HG02678 (cell line): Measurements from ENCODE around the gene CLDN19.
"Not testable (repeated sequence)": the region's sequence is repeated elsewhere in the genome, so short reads cannot be mapped to it uniquely, and the experiment has no call there.

Experiments
- ATAC-seq: cut with Tn5 transposase; IDR thresholded peaks from one replicate; pipeline ENCODE4 v1.9.1; 2021; ENCODE audit warnings: mild to moderate bottlenecking, moderate library complexity; ENCODE audit not compliant: unreplicated experiment

The CLDN19 gene

DNA sequence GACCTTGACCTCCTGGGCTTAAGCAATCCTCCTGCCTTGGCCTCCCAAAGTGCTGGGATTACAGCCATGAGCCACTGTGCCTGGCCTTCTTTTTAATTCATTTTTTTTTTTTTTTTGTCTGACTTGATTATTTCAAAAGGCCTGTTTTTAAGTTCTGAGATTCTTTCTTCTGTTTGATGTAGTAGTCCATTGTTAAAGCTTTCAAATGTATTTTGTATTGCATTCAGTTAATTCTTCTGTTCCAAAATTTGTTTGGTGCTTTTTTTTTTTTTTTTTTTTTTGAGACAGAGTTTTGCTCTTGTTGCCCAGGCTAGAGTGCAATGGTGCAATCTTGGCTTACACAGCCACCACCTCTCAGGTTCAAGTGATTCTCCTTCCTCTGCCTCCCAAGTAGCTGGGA lies 25.6 kb downstream of the CLDN19 start:
- not testable (repeated sequence) for ATAC-seq

GRCh38 chr1:42713293-42713692 lies 26.7 kb downstream of the CLDN19 start:
- no peak for ATAC-seq

DNA sequence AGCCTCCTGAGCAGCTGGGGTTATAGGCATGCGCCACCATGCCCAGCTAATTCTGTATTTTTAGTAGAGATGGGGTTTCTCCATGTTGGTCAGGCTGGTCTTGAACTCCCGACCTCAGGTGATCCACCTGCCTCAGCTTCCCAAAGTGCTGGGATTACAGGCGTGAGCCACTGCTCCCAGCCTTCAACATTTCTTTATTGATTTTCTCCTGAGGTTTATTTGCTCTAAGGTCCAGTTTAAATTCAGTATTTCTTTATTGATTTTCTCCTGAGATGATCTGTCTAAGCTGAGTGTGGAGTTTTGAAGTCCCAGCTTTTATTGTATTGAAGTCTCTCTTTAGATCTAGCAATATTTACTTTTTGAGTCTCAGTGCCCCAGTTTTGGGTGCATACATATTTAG lies 27.2 kb downstream of the CLDN19 start:
- not testable (repeated sequence) for ATAC-seq

GRCh38 chr1:42703888-42704464 lies 36.1 kb downstream of the CLDN19 start:
- ATAC-seq, result no peak

DNA sequence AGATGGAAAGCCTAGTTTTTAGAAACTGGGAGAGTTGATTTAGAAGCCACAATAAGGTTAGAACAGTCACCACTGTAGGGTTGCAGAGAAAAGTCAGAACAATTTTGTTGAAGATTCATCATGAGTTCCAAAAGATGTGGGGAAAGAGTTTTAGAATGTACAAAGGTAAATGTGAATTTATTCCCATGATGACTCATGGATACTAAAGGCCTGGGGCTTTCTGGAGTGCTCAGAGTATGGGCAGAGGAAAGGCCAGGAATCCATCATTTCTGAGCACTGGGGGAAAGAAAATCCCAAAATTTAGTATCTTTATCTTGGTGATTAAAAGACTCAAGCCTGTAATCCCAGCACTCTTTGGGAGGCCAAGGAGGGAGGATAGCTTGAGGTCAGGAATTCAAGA lies 40.0 kb downstream of the CLDN19 start:
- no peak for ATAC-seq

- no peak for ATAC-seq
These were observed 41.8 kb downstream of the CLDN19 start for GRCh38 chr1:42698081-42698813.

- no peak for ATAC-seq
These were observed 47.1 kb downstream of the CLDN19 start for GRCh38 chr1:42692911-42693310.

DNA sequence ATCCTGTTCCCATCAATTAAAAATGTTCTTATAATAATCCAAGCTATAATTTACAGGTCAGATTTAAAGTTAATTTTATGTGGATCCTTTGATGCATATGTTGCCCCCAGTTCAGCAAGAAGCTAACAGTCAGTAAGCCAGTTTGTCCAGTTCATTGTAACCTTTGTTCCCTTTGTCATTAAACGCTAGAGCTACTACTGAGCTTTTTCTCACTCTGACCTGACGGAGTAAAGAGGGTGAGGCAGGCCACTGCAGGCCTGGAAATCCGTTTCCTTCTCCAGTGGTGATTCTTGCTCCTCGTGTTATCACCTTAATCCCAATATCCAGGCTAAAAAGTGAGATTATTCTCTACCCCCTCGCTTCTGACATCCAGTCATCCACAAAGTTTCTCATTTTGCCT lies 47.6 kb downstream of the CLDN19 start:
- no peak for ATAC-seq

DNA sequence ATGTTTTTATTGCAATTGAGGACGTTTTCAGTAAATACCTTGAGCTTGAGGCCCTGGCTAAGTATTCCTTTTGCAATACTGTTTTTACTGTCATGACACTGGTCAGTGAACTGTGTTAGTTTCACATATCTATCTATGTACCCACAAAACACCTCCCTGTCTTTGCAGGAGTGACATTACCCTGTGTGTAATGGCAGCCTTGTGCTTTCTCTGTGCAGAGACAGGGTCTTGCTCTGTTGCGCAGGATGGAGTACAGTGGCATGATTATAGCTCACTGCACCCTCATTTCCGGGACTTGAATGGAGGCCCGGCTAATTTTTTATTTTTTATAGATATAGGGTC lies 48.9 kb downstream of the CLDN19 start:
- ATAC-seq, result no peak

DNA sequence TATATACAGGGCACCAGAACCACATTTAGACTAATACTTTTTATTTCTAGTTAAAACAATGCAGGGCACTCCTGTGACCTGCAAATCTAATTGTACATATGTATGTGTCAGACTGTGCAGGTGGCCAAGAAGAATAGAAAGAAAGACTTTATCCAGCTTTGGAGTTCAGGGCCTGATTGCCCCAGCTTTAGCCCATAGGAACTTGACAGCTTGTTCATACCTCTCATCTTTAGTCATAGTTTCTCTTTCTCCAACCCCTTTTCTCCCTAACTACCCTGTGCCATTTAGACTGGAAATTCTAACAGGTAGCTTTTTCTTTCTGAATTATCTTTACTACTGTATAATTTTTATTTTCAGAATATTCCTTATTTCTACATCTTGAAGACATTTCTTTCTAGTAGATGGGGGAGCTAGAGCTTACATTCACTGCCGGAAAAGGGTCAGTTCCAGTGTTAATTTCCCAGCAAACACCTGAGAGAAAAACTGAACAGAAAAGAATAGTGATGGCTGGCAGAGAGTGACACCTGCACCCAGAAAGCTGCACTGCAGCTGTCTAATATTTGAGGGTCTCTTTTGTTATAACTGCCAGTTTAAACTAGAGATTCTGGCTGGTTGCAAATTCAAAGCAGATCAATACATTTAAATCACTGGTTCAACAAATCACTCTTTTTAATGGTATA lies 49.4 kb downstream of the CLDN19 start:
- no peak for ATAC-seq

DNA sequence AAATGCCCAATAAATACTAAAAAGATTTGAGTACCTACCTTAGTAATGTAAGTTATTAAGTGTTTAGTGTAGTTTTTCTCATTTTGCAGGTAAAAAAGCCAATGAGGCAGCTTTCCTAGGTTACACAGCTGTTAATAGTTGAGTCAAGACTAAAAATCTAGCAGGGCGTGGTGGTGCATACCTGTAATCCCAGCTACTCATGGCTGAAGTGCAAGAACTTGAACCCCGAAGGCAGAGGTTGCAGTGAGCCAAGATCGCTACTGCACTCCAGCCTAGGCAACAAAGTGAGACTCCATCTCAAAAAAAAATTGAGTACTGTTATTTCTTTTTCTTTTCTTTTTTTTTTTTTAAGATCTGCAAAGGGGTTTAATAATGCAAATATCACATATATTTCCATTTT lies 50.1 kb downstream of the CLDN19 start:
- ATAC-seq, result no peak

DNA sequence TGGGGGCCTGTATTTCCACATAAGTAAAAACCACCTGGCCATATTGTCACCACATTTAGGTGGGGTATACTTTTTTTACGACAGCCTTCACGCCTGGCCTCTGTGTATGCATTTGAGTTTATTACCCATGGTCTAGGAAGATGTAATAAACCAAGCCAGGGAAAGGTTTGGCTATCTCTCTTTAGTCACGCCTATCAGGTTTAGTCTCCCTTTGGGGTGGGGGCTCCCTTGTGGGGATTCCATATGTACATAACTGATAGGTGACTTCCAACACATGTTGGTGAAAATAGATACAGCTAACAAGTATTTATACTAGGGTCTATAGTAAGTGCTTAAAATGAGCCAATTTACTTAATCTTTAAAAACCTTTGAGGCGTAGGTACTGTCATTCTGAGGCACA lies 53.6 kb downstream of the CLDN19 start:
- no peak for ATAC-seq

GRCh38 chr1:42684139-42684538 lies 55.9 kb downstream of the CLDN19 start:
- ATAC-seq, result no peak
